Measurements from ENCODE around the gene C20orf96.

Gene C20orf96

DNA sequence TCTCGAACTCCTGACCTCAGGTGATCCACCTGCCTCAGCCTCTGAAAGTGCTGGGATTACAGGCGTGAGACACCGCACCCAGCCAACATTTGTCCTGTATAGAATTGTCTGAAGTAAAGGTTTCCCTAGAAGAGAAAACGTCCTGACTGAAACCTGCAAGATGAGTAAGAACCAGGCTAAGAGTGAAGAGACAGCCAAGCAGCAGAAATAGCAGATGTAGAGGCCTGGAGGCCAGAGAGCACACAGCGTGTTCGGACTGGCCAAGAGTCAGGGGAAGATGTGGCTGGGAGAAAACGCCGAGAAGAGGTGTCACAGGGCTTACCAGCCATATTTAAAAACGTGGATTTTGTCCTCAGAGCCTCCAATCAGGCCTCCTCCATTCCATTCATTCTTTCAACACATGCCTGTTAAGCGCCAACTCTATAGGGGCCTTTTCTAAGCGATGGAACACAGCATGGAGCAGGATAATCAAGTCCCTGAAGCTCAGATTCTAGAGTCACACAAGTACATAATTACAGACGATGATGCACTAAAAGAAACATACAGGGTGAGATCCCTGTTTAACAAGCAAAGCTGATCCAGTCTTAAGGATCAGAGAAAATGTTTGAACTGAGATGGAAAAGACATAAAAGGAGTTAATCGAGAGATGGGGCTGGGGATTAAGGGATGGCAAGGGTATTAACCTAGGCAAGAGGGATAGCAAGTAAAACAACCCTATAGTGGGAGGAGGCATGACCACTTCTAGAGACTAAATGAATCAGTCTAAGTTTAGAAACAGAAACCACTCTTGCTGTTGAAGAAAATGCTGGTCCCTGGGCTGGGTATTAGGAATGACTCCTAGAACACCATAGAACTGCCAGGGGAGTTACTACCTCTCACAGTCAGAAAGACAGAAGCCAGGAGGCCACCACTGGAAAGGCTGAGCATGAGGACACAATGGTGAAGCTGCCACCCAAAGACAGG lies 11.6 kb upstream of the C20orf96 start:
- no peak overlapping the region for H3K4me3 ChIP-seq (ENCODE audit: low read depth, low read length)
- TF ChIP-seq CTCF (IDR thresholded peaks at IDR 0.05; ENCODE audit: borderline replicate concordance, insufficient read depth, low read depth, low read length) = no peak

DNA sequence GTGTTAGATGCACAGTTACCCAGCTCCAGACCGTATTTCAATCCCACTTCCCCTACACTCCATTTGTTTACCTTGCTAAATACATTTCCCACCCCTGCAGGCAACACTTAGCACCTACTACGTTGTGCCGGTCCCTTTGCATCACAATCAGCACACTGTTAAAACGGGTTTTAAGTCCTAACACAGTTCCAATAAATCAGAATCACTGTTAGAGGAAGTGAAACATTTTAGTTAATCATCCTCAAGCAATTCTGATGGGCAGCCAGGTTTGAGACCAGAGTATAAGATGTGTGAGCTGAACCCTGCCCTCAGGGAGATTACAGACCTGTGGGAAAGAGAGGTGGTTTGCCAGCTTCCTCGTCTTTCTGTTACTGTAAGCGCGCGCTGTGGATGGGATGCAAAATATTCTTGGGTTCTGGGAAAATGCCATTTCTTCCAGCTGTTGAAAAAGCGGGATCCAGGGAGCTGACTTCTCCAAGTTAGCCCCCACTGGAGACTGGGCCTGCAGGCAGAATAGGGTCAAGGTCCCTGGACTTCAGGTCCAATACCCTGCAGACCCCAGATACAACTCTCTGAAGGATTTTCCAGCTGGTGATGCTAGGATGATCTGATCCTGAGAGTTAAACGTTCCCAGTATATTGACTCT lies 9.9 kb upstream of the C20orf96 start:
- H3K4me3 ChIP-seq (ENCODE audit: low read depth, low read length) = no peak overlapping the region
- no peak for TF ChIP-seq CTCF (IDR thresholded peaks at IDR 0.05; ENCODE audit: borderline replicate concordance, insufficient read depth, low read depth, low read length)

DNA sequence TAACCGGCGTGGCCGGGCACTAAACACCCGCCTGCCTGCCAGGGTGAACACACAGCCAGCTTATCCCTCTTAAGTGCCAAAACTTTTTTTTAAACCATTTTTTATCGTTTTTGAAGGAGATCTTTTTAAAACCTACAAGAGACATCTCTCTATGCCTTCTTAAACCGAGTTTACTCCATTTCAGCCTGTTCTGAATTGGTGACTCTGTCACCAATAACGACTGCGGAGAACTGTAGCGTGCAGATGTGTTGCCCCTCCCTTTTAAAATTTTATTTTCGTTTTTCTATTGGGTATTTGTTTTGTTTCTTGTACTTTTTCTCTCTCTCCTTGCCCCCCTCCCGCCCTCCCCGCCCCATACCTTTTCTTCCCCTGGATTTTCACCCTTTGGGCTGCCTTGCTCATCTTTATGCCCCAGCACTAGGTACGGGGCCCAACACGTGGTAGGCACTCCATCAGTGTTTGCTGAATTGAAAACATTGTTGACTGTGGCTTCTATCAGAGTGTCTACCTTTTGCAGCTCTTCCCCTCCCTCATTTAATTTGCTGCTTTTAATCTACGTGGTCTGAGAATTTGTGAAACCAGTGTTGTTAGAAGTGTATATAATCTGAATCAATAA lies 8.3 kb upstream of the C20orf96 start:
- no peak for TF ChIP-seq CTCF (IDR thresholded peaks at IDR 0.05; ENCODE audit: borderline replicate concordance, insufficient read depth, low read depth, low read length)
- peak overlapping the region; percentile 72 for H3K4me3 ChIP-seq (ENCODE audit: low read depth, low read length)

GRCh38 chr20:297925-298775 lies 7.6 kb upstream of the C20orf96 start:
- no peak for TF ChIP-seq CTCF (IDR thresholded peaks at IDR 0.05; ENCODE audit: borderline replicate concordance, insufficient read depth, low read depth, low read length)
- peak overlapping the region; percentile 72 for H3K4me3 ChIP-seq (ENCODE audit: low read depth, low read length)

DNA sequence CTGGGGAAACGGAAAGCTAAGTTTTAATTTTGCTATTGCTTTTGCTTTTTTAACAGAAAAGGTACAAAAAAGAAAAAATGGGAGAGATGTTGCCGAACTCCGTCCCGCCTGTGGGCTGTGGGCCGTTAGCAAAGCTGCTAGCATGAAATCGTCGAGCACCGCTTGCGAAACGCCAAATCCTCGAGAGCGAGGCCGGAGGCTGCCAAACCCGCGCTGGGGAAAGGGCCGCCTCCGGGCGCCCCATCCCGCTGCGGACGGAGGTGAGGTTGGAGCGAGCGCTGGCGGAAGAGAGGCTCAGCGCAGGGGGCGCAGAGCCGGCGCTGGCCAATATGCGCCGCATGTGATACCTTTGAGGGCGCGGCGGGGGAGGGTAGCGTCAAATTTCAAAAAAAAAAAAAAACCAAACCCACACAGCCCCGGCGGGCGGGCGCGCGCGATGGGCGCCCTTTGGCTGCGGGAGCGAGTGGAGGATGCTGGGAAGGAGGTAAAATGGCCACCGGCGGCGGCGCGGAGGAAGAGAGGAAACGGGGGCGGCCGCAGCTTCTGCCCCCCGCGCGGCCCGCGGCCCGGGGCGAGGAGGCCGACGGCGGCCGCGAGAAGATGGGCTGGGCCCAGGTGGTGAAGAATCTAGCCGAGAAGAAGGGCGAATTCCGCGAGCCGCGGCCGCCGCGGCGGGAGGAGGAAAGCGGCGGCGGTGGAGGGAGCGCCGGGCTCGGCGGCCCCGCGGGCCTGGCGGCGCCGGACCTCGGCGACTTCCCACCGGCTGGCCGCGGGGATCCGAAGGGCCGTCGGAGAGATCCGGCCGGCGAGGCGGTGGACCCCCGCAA lies 6.8 kb upstream of the C20orf96 start, which contains the start of gene ZCCHC3:
ZCCHC3 (plus strand) TSS at position 473 of the 827 bp plus-strand sequence; CDS start at position 490, 17 bp downstream.
- H3K4me3 ChIP-seq (ENCODE audit: low read depth, low read length) = peak within 1 kb of the TSS; percentile 72
- TF ChIP-seq CTCF (IDR thresholded peaks at IDR 0.05; ENCODE audit: borderline replicate concordance, insufficient read depth, low read depth, low read length) = peak; percentile 29; the same call in 1 of the 2 replicates

- TF ChIP-seq CTCF (IDR thresholded peaks at IDR 0.05; ENCODE audit: borderline replicate concordance, insufficient read depth, low read depth, low read length) = no peak
- no peak overlapping the region for H3K4me3 ChIP-seq (ENCODE audit: low read depth, low read length)
Measured at GRCh38 chr20:295804-296203, 5.3 kb upstream of the C20orf96 start.

Data from GM12875 (cell line).